Memory B cell (primary cell): ENCODE results near the gene JAK2.

ENCODE experiments used
- ATAC-seq: fragments of 150-1000 bp; cut with Tn5 transposase; 2 replicates; pipeline ENCODE4 v1.10.0; 2021; ENCODE audit warnings: low read depth, mild to moderate bottlenecking, moderate library complexity
- DNase-seq, 2 donors: peaks; one replicate each; pipeline ENCODE4 v3.0.0; 2022; ENCODE audit warnings: low spot score in 2 of 2
- H3K27ac Mint-ChIP-seq: one replicate; pipeline ENCODE4 v1.8.0; 2022; ENCODE audit warnings: mild to moderate bottlenecking, moderate library complexity, mixed read lengths
- H3K27me3 Mint-ChIP-seq: one replicate; pipeline ENCODE4 v1.8.0; 2022; ENCODE audit warnings: mixed read lengths
- H3K36me3 Mint-ChIP-seq: one replicate; pipeline ENCODE4 v1.8.0; 2022; ENCODE audit warnings: mild to moderate bottlenecking, mixed read lengths
- H3K4me1 Mint-ChIP-seq: one replicate; pipeline ENCODE4 v1.8.0; 2022; ENCODE audit warnings: mixed read lengths
- H3K4me3 Mint-ChIP-seq: one replicate; pipeline ENCODE4 v1.8.0; 2022; ENCODE audit warnings: mild to moderate bottlenecking, moderate library complexity, mixed read lengths
- H3K9me3 Mint-ChIP-seq: one replicate; pipeline ENCODE4 v1.8.0; 2022; ENCODE audit warnings: mixed read lengths

Gene JAK2

DNA sequence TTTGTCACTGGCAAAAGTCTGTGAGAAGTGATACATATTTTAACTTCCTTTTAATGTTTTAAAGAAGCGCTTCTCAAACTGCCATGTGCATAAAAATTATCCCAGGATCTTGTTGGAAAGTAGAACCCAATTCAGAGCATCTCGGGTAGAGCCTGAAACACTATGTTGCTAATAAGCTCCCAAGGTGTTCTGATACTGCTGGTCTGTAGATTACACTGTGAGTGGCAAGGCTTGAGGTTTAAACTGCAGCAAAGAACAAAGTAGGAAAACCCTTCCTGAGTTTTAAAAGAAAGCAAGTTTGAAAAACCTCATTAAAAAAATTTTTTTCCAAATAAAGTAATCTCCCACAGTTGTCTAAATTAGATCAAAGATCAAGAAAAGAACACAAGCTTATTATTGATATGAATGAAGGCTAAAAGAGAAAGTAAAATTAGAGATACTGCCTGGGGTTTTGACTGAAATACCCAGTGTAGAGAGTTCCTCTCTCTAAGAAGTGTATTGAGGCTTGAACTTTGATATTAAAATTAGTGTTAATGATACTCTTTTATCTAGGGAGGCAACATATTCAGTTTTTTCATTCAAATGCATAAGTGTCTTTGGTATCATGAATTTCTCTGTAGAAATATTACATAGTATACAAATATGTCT, 19.8 kb upstream of the JAK2 start:
- DNase-seq (no peak), ATAC-seq (no peak)
- peaks cover 13% of the 10 kb centered on the region for H3K36me3 Mint-ChIP-seq
- H3K4me3 Mint-ChIP-seq = no peak overlapping the region
- peaks cover 14% of the 10 kb centered on the region for H3K9me3 Mint-ChIP-seq
- no peaks in the 10 kb centered on the region for H3K27me3 Mint-ChIP-seq
- no peak overlapping the region for H3K27ac Mint-ChIP-seq
- peaks cover 8% of the 10 kb centered on the region for H3K4me1 Mint-ChIP-seq

GRCh38 chr9:4967523-4967922, 17.5 kb upstream of the JAK2 start:
- no peaks in the 10 kb centered on the region for H3K27me3 Mint-ChIP-seq
- DNase-seq (no peak), ATAC-seq (no peak)
- H3K27ac Mint-ChIP-seq = peak overlapping the region; percentile 22
- H3K9me3 Mint-ChIP-seq = peaks cover 10% of the 10 kb centered on the region
- H3K4me1 Mint-ChIP-seq = peaks cover 8% of the 10 kb centered on the region
- no peak overlapping the region for H3K4me3 Mint-ChIP-seq
- H3K36me3 Mint-ChIP-seq = peaks cover 11% of the 10 kb centered on the region

DNA sequence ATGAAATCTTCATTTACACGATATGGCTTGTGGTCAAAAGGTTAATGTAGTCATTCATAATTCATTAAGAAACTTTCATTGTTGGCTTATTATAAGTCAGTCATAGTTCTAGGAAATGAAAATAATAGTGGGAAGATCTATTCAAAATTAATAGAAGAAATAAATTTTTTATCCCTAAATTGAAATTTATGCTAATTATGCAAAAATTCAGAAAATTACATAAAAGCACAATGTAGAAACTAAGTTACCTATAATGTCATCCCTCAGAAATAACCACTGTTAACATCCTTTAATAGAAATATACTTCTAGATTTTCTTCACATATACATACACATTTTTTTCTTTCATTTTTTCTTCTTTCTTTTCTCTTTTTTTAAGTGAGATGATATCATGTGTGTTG, 15.9 kb upstream of the JAK2 start:
- ATAC-seq = no peak
- DNase-seq = no peak
- Mint-ChIP-seq H3K36me3 (peaks cover 3% of the 10 kb centered on the region), H3K9me3 (peaks cover 2% of the 10 kb centered on the region), H3K4me3 (no peak overlapping the region), H3K4me1 (peaks cover 8% of the 10 kb centered on the region), H3K27ac (no peak overlapping the region), H3K27me3 (no peaks in the 10 kb centered on the region)

GRCh38 chr9:4970970-4971641, 14.0 kb upstream of the JAK2 start:
- DNase-seq = peak in 1 of 2 donors; percentile 33
- Mint-ChIP-seq H3K9me3 (no peaks in the 10 kb centered on the region), H3K36me3 (no peaks in the 10 kb centered on the region), H3K4me1 (peaks cover 8% of the 10 kb centered on the region), H3K27ac (no peak overlapping the region), H3K4me3 (no peak overlapping the region), H3K27me3 (no peaks in the 10 kb centered on the region)
- ATAC-seq = peak; percentile 86

GRCh38 chr9:4973246-4973645, 11.8 kb upstream of the JAK2 start:
- Mint-ChIP-seq H3K36me3 (no peaks in the 10 kb centered on the region), H3K27ac (no peak overlapping the region), H3K27me3 (no peaks in the 10 kb centered on the region), H3K4me3 (no peak overlapping the region), H3K4me1 (peaks cover 3% of the 10 kb centered on the region), H3K9me3 (no peaks in the 10 kb centered on the region)
- DNase-seq = no peak
- no peak for ATAC-seq

GRCh38 chr9:4973902-4974301, 11.2 kb upstream of the JAK2 start:
- H3K36me3 Mint-ChIP-seq = no peaks in the 10 kb centered on the region
- ATAC-seq = no peak
- DNase-seq = no peak
- H3K9me3 Mint-ChIP-seq = no peaks in the 10 kb centered on the region
- H3K4me3 Mint-ChIP-seq = no peak overlapping the region
- H3K27me3 Mint-ChIP-seq = no peaks in the 10 kb centered on the region
- H3K4me1 Mint-ChIP-seq = peaks cover 3% of the 10 kb centered on the region
- H3K27ac Mint-ChIP-seq = no peak overlapping the region

DNA sequence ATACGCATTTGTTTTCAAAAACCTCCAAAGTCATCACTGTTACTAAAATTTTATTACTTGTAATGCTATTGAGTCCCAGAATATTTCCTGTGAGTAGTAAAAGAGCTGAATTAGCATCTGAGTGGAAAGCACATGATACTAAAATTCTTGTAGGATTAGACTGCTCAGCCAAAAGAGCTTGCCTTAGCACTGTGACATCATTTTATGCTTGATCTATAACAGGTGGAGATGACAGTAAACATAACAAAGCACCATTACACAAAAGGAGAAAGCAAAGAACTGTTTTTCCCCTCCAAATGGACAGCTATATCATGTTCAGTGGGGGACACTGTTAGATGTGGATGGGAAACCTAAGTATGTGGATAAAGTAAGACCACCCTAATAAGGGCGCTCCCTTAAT, 5.8 kb upstream of the JAK2 start:
- H3K4me3 Mint-ChIP-seq = no peak overlapping the region
- peaks cover 19% of the 10 kb centered on the region for H3K4me1 Mint-ChIP-seq
- ATAC-seq = no peak
- DNase-seq = no peak
- no peaks in the 10 kb centered on the region for H3K36me3 Mint-ChIP-seq
- no peaks in the 10 kb centered on the region for H3K9me3 Mint-ChIP-seq
- no peak overlapping the region for H3K27ac Mint-ChIP-seq
- H3K27me3 Mint-ChIP-seq = no peaks in the 10 kb centered on the region

DNA sequence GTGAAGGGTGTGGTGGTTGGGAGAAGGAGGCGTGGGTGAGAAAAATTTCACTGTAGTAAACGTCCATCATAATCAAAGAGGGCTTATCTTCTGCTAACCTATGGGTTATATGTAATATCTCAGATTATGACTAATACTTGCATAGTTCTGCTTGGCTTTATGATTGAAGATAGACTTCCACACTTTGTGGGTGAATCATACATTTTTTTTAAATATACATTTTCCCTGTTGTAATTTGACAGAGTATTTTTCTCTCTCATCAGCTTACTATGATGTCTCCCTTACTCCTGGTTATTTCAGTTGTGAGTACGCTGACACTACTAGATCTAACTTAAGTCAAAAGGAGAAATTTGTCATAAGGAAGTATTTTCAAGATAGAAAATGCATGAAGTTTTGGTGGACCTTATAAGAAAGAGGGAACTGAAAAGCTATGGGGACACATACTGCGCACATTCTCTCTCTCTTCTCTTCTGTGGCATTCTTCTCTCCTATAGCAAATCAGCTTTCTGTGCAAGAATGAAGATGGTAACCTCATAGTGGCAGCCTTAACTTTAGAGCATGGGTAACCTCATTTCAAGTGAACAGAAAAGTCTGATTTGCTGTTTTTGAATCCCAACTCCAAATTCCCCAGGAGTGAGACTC, 4.9 kb upstream of the JAK2 start:
- Mint-ChIP-seq H3K4me1 (peaks cover 21% of the 10 kb centered on the region), H3K27ac (no peak overlapping the region), H3K4me3 (no peak overlapping the region), H3K27me3 (no peaks in the 10 kb centered on the region), H3K9me3 (no peaks in the 10 kb centered on the region), H3K36me3 (no peaks in the 10 kb centered on the region)
- no peak for DNase-seq
- ATAC-seq = no peak

DNA sequence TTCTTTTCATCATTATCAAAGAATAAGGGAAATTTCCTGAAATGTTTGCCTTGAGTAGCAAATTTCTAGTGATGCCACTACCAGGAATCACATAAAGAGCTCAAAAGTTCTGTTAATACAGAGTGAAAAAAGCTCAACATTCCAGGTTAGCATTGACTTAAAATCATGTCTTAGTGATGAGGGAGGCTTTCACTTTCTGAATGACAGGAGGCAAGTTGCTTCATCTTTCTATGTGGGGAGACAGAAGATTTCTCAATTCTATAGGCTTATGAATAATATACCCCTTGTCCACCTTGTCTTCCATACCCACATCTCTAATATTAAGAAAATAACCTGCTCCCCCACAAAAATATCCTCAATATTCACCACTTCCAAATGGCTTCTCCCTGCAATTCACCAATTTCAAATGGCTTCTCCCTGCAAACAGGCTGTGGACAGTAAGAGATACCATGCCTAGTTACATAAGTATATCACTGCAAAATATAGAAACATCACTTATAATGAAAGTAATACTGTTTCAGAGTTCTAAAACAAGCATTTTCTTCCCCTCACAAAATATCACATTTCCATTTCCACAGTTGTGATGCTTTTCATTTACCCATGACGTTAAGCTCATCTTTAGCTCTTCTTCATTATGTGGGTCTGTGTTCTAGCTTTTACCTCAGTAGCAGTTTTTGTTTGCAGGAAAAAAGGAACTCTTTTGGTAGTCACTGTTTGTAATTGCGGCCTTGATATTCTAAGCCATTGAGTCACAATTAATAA, 2.2 kb upstream of the JAK2 start:
- Mint-ChIP-seq H3K9me3 (no peaks in the 10 kb centered on the region), H3K27ac (no peak overlapping the region), H3K4me3 (no peak overlapping the region), H3K4me1 (peaks cover 34% of the 10 kb centered on the region), H3K27me3 (no peaks in the 10 kb centered on the region), H3K36me3 (peaks cover 3% of the 10 kb centered on the region)
- no peak for ATAC-seq
- no peak for DNase-seq

DNA sequence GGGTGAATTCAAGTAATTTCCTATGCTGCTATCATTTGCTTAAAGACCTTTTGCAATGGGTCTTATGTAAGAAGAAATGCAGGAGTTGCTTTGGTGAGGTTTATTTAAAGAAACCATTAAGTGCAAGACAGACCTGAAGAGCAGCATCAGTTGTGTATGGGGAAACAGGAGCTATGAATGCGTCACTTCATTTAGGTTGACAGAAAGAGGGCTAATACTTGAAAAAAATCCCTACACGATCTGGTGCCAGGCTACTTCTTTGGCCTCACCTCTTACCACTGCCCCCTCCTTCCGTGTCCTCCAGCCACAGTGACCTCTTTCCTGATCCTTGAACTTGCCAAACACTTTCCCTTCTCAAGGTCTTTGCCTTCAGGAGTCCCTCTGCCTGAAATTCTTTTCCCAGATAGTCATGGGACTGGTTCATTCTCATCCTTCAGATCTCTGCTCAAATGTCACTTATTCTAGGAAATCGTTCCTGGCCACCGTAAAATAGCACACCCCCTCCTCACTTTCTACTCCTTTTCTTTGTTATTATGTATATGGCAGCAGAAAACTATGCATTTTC, 1.4 kb upstream of the JAK2 start:
- Mint-ChIP-seq H3K36me3 (peaks cover 3% of the 10 kb centered on the region), H3K27me3 (no peaks in the 10 kb centered on the region), H3K9me3 (no peaks in the 10 kb centered on the region), H3K27ac (peak overlapping the region; percentile 80), H3K4me1 (peaks cover 34% of the 10 kb centered on the region), H3K4me3 (peak overlapping the region; percentile 99)
- no peak for DNase-seq
- no peak for ATAC-seq

GRCh38 chr9:4984171-4984620, 876 bp upstream of the JAK2 start:
- peak; percentile 1 for ATAC-seq
- Mint-ChIP-seq H3K9me3 (no peaks in the 10 kb centered on the region), H3K36me3 (peaks cover 3% of the 10 kb centered on the region), H3K27ac (peak overlapping the region; percentile 80), H3K27me3 (no peaks in the 10 kb centered on the region), H3K4me3 (peak overlapping the region; percentile 99), H3K4me1 (peaks cover 34% of the 10 kb centered on the region)
- no peak for DNase-seq

DNA sequence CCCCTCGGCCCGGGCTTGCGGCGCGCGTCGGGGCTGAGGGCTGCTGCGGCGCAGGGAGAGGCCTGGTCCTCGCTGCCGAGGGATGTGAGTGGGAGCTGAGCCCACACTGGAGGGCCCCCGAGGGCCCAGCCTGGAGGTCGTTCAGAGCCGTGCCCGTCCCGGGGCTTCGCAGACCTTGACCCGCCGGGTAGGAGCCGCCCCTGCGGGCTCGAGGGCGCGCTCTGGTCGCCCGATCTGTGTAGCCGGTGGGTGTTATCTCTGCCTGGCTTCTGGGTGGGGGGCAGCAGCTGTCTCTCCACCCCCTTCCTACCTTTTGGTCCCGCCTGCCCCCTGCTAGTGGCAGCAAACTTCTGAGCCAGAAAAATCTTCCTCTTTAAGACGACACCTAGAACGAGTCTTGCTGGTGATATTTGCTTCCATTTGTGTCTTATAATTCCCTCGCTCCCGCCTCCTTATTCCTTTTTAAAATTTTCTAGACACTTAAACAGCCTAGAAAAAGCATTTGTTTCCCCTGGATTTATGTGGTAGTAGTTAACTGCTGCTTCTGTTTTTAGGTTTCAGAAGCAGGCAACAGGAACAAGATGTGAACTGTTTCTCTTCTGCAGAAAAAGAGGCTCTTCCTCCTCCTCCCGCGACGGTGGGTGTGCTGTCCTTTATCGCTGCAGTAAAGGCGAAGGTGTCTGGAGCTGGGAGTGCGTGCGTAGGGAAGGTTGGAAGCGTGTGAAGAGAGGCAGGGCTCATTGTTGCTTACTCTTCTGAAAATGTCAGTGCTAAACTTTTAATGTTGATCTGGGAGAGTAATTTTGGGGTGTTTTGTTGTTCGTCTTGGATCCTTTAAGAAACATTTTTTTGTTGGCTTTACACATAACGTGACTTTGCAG, 554 bp downstream of the JAK2 start:
- H3K9me3 Mint-ChIP-seq = no peaks in the 10 kb centered on the region
- no peak for DNase-seq
- ATAC-seq = no peak
- peaks cover 3% of the 10 kb centered on the region for H3K36me3 Mint-ChIP-seq
- H3K4me1 Mint-ChIP-seq = peaks cover 25% of the 10 kb centered on the region
- no peaks in the 10 kb centered on the region for H3K27me3 Mint-ChIP-seq
- peak overlapping the region; percentile 80 for H3K27ac Mint-ChIP-seq
- H3K4me3 Mint-ChIP-seq = peak overlapping the region; percentile 99

- Mint-ChIP-seq H3K36me3 (peaks cover 3% of the 10 kb centered on the region), H3K4me1 (peaks cover 25% of the 10 kb centered on the region), H3K4me3 (peak overlapping the region; percentile 99), H3K27me3 (no peaks in the 10 kb centered on the region), H3K27ac (peak overlapping the region; percentile 80), H3K9me3 (no peaks in the 10 kb centered on the region)
- DNase-seq = no peak
- ATAC-seq = no peak
Observed at GRCh38 chr9:4986296-4986695, 1.2 kb downstream of the JAK2 start.
